Measurements from ENCODE around the gene BCL11A. TPM values are rescaled to one million over a fixed set of nuclear protein-coding genes. Genes with fewer than 3 reads are reported as not detected.

BCL11A gene
- total and polyA plus RNA-seq, 2 of the 13 experiments (the other 11 are each of a cell fraction or from before 2014, with no cell fraction given), result not detected

GRCh38 chr2:60507211-60507965, 46.1 kb downstream of the BCL11A start (continued):
- TF ChIP-seq MLLT10 (CRISPR knock-in tag; IDR thresholded peaks at IDR 0.05) (no peak), REL (CRISPR knock-in tag; conservative IDR thresholded peaks at IDR 0.05) (no peak), ZFP41 (CRISPR knock-in tag; IDR thresholded peaks at IDR 0.05; ENCODE audit: borderline replicate concordance) (no peak), PCBP2 (optimal IDR thresholded peaks at IDR 0.05; ENCODE audit: low read depth, low read length, poor library complexity, severe bottlenecking) (peak; percentile 91), SETDB1 (CRISPR knock-in tag; IDR thresholded peaks at IDR 0.05; ENCODE audit: borderline replicate concordance) (no peak), ZNF430 (CRISPR knock-in tag; IDR thresholded peaks at IDR 0.05) (no peak)
- TF ChIP-seq, protein P1, sequence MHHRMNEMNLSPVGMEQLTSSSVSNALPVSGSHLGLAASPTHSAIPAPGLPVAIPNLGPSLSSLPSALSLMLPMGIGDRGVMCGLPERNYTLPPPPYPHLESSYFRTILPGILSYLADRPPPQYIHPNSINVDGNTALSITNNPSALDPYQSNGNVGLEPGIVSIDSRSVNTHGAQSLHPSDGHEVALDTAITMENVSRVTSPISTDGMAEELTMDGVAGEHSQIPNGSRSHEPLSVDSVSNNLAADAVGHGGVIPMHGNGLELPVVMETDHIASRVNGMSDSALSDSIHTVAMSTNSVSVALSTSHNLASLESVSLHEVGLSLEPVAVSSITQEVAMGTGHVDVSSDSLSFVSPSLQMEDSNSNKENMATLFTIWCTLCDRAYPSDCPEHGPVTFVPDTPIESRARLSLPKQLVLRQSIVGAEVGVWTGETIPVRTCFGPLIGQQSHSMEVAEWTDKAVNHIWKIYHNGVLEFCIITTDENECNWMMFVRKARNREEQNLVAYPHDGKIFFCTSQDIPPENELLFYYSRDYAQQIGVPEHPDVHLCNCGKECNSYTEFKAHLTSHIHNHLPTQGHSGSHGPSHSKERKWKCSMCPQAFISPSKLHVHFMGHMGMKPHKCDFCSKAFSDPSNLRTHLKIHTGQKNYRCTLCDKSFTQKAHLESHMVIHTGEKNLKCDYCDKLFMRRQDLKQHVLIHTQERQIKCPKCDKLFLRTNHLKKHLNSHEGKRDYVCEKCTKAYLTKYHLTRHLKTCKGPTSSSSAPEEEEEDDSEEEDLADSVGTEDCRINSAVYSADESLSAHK (CRISPR knock-in tag; IDR thresholded peaks at IDR 0.05; ENCODE audit: borderline replicate concordance), result no peak
- TF ChIP-seq, protein P2, sequence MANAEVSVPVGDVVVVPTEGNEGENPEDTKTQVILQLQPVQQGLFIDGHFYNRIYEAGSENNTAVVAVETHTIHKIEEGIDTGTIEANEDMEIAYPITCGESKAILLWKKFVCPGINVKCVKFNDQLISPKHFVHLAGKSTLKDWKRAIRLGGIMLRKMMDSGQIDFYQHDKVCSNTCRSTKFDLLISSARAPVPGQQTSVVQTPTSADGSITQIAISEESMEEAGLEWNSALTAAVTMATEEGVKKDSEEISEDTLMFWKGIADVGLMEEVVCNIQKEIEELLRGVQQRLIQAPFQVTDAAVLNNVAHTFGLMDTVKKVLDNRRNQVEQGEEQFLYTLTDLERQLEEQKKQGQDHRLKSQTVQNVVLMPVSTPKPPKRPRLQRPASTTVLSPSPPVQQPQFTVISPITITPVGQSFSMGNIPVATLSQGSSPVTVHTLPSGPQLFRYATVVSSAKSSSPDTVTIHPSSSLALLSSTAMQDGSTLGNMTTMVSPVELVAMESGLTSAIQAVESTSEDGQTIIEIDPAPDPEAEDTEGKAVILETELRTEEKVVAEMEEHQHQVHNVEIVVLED (CRISPR knock-in tag; IDR thresholded peaks at IDR 0.05; ENCODE audit: borderline replicate concordance), result no peak

Data from HepG2 (cell line).